ENCODE measurements around the gene PKHD1.
"Not testable (repeated sequence)": the region's sequence is repeated elsewhere in the genome, so short reads cannot be mapped to it uniquely, and the experiment has no call there.

PKHD1 gene

GRCh38 chr6:51996296-51996947 lies 91.0 kb downstream of the PKHD1 start:
- H3K4me3 ChIP-seq (ENCODE audit: control insufficient read depth, low read depth, low read length): no peak overlapping the region
- no peak for TF ChIP-seq CTCF (IDR thresholded peaks at IDR 0.05; ENCODE audit: control insufficient read depth, insufficient read depth, low read depth, low read length, missing control alignments)
- no peak for DNase-seq (ENCODE audit: low read depth)

GRCh38 chr6:51995214-51995755 lies 92.1 kb downstream of the PKHD1 start:
- no peak for DNase-seq (ENCODE audit: low read depth)
- no peak for TF ChIP-seq CTCF (IDR thresholded peaks at IDR 0.05; ENCODE audit: control insufficient read depth, insufficient read depth, low read depth, low read length, missing control alignments)
- no peak overlapping the region for H3K4me3 ChIP-seq (ENCODE audit: control insufficient read depth, low read depth, low read length)

- no peak for TF ChIP-seq CTCF (IDR thresholded peaks at IDR 0.05; ENCODE audit: control insufficient read depth, insufficient read depth, low read depth, low read length, missing control alignments)
- no peak overlapping the region for H3K4me3 ChIP-seq (ENCODE audit: control insufficient read depth, low read depth, low read length)
- DNase-seq (ENCODE audit: low read depth): no peak
Measured at GRCh38 chr6:51992876-51993275, 94.5 kb downstream of the PKHD1 start.

- TF ChIP-seq CTCF (IDR thresholded peaks at IDR 0.05; ENCODE audit: control insufficient read depth, insufficient read depth, low read depth, low read length, missing control alignments): no peak
- H3K4me3 ChIP-seq (ENCODE audit: control insufficient read depth, low read depth, low read length): no peak overlapping the region
- no peak for DNase-seq (ENCODE audit: low read depth)
Measured at GRCh38 chr6:51989789-51990188, 97.6 kb downstream of the PKHD1 start.

- no peak for TF ChIP-seq CTCF (IDR thresholded peaks at IDR 0.05; ENCODE audit: control insufficient read depth, insufficient read depth, low read depth, low read length, missing control alignments)
- no peak for DNase-seq (ENCODE audit: low read depth)
Measured at GRCh38 chr6:51986864-51987263, 100.5 kb downstream of the PKHD1 start.

GRCh38 chr6:51983564-51983963 lies 103.8 kb downstream of the PKHD1 start:
- H3K4me3 ChIP-seq (ENCODE audit: control insufficient read depth, low read depth, low read length): no peak overlapping the region
- no peak for DNase-seq (ENCODE audit: low read depth)
- TF ChIP-seq CTCF (IDR thresholded peaks at IDR 0.05; ENCODE audit: control insufficient read depth, insufficient read depth, low read depth, low read length, missing control alignments): no peak

More at GRCh38 chr6:51986864-51987263, 100.5 kb downstream of the PKHD1 start:
- no peak overlapping the region for H3K4me3 ChIP-seq (ENCODE audit: control insufficient read depth, low read depth, low read length)

- not testable (repeated sequence) for H3K4me3 ChIP-seq (ENCODE audit: control insufficient read depth, low read depth, low read length); DNase-seq (ENCODE audit: low read depth)
Measured at GRCh38 chr6:51982695-51983094, 104.7 kb downstream of the PKHD1 start.
